IMR-90 (cell line): Measurements from ENCODE around the gene TFIP11. TPM values are rescaled to one million over a fixed set of nuclear protein-coding genes. Genes with fewer than 3 reads are reported as not detected.

Experiments used
- ATAC-seq: fragments of 200-7000 bp; cut with Tn5 transposase; 2 replicates; pipeline ENCODE4 v1.9.1; 2020; ENCODE audit warnings: low read depth, mild to moderate bottlenecking, moderate library complexity
- BruUV-seq: library from RNA; stranded (reverse); fragments of 400-500 nt; replicated peaks from 2 replicates; lab custom pipeline; 2021; lab: Mats Ljungman, UMichigan
- CTCF ChIA-PET: fragments of 300-600 bp; formaldehyde crosslinking; extraction: SDS; loops from one replicate; lab custom pipeline; 2021; ENCODE audit warnings: antibody characterized with exemption; lab: Yijun Ruan, JAX
- POLR2A ChIA-PET: fragments of 300-600 bp; sonication (Branson Sonifier 250); formaldehyde crosslinking; loops from one replicate; lab custom pipeline; 2022; ENCODE audit warnings: antibody characterized with exemption; ENCODE audit not compliant: unreplicated experiment; lab: Charles Lee
- DNase-seq: peaks from one replicate; pipeline ENCODE4 v3.0.0; 2013
- H2AFZ ChIP-seq: replicated peaks from 2 replicates; pipeline ENCODE3; 2013; ENCODE audit warnings: low read length, mild to moderate bottlenecking; ENCODE audit not compliant: poor library complexity
- H2AK5ac ChIP-seq: 2 replicates; pipeline ENCODE4 v1.6.1; 2013; ENCODE audit warnings: low read depth, low read length, inconsistent platforms
- H2AK9ac ChIP-seq: replicated peaks from 2 replicates; pipeline ENCODE3; 2013; ENCODE audit warnings: mild to moderate bottlenecking, low read depth, low read length, moderate library complexity; ENCODE audit not compliant: poor library complexity
- H2BK120ac ChIP-seq: 2 replicates; pipeline ENCODE4 v1.6.1; 2013; ENCODE audit warnings: low read depth, low read length, inconsistent platforms
- H2BK15ac ChIP-seq: 3 replicates; pipeline ENCODE4 v1.6.1; 2013; ENCODE audit warnings: low read depth, low read length, inconsistent platforms
- H2BK20ac ChIP-seq: 2 replicates; pipeline ENCODE4 v1.6.1; 2013; ENCODE audit warnings: low read depth, mild to moderate bottlenecking, inconsistent platforms, low read length, moderate library complexity
- H2BK5ac ChIP-seq: 2 replicates; pipeline ENCODE4 v1.6.1; 2013; ENCODE audit warnings: mild to moderate bottlenecking, low read depth, low read length, inconsistent platforms; ENCODE audit not compliant: poor library complexity, severe bottlenecking
- H3K14ac ChIP-seq: replicated peaks from 2 replicates; pipeline ENCODE4 v1.6.1; 2013; ENCODE audit warnings: low read depth, low read length, inconsistent platforms
- H3K18ac ChIP-seq: 2 replicates; pipeline ENCODE4 v1.6.1; 2013; ENCODE audit warnings: low read depth, low read length, control low read depth
- H3K23ac ChIP-seq: 2 replicates; pipeline ENCODE4 v1.6.1; 2013; ENCODE audit warnings: low read depth, low read length, inconsistent platforms
- H3K27ac ChIP-seq: 2 replicates; pipeline ENCODE4 v1.5.1; 2013; ENCODE audit warnings: mild to moderate bottlenecking, control low read depth, low read length; ENCODE audit not compliant: insufficient read depth
- H3K27me3 ChIP-seq: 2 replicates; pipeline ENCODE4 v1.6.1; 2013; ENCODE audit warnings: low read length; ENCODE audit not compliant: control insufficient read depth, insufficient read depth
- H3K36me3 ChIP-seq: 2 replicates; pipeline ENCODE4 v1.6.1; 2013; ENCODE audit warnings: low read length, mixed read lengths; ENCODE audit not compliant: control insufficient read depth, insufficient read depth
- H3K4ac ChIP-seq: 2 replicates; pipeline ENCODE4 v1.6.1; 2013; ENCODE audit warnings: low read depth, low read length, inconsistent platforms
- H3K4me1 ChIP-seq: 2 replicates; pipeline ENCODE4 v1.6.1; 2013; ENCODE audit warnings: low read length, mixed read lengths; ENCODE audit not compliant: control insufficient read depth, insufficient read depth
- H3K4me2 ChIP-seq: 2 replicates; pipeline ENCODE4 v1.6.1; 2013; ENCODE audit warnings: low read depth, mild to moderate bottlenecking, control low read depth, low read length, moderate library complexity
- H3K4me3 ChIP-seq: 2 replicates; pipeline ENCODE4 v1.5.1; 2013; ENCODE audit warnings: low read depth, mild to moderate bottlenecking, control low read depth, low read length, moderate library complexity; ENCODE audit not compliant: insufficient read depth
- H3K56ac ChIP-seq: 2 replicates; pipeline ENCODE4 v1.6.1; 2013; ENCODE audit warnings: low read length, inconsistent platforms; ENCODE audit not compliant: insufficient read depth; ENCODE audit errors: extremely low read depth
- H3K79me1 ChIP-seq, 2 experiments: 2 replicates each; pipeline ENCODE4 v1.6.1; 2013; ENCODE audit warnings: low read length in 2 of 2, inconsistent platforms in 1 of 2, low read depth in 1 of 2
- H3K9ac ChIP-seq: 2 replicates; pipeline ENCODE4 v1.6.1; 2013; ENCODE audit warnings: low read depth, low read length, control low read depth
- H3K9me1 ChIP-seq: 2 replicates; pipeline ENCODE4 v1.6.1; 2013; ENCODE audit warnings: low read length, inconsistent platforms; ENCODE audit not compliant: insufficient read depth
- H3K9me3 ChIP-seq: 2 replicates; pipeline ENCODE4 v1.6.1; 2013; ENCODE audit warnings: low read length; ENCODE audit not compliant: control insufficient read depth, insufficient read depth
- H4K20me1 ChIP-seq: 2 replicates; pipeline ENCODE4 v1.6.1; 2013; ENCODE audit warnings: low read length, inconsistent platforms; ENCODE audit not compliant: insufficient read depth
- H4K5ac ChIP-seq: 2 replicates; pipeline ENCODE4 v1.6.1; 2013; ENCODE audit warnings: mild to moderate bottlenecking, low read depth, low read length, control low read depth
- H4K8ac ChIP-seq, 2 experiments: 2 replicates each; pipeline ENCODE4 v1.6.1; 2013; ENCODE audit warnings: low read depth in 2 of 2, low read length in 2 of 2, control low read depth in 1 of 2, inconsistent platforms in 1 of 2
- H4K91ac ChIP-seq: 2 replicates; pipeline ENCODE4 v1.6.1; 2013; ENCODE audit warnings: low read depth, low read length, inconsistent platforms; ENCODE audit not compliant: insufficient read depth
- BHLHE40 ChIP-seq: fragments of 150-350 bp; IDR thresholded peaks from 2 replicates; pipeline ENCODE4 v1.6.1; 2016; ENCODE audit warnings: mild to moderate bottlenecking, low read depth, low read length
- CEBPB ChIP-seq: IDR thresholded peaks from 2 replicates; pipeline ENCODE4 v1.6.1; 2012; ENCODE audit warnings: low read depth, low read length, improper control_type of control experiment
- CHD1 ChIP-seq: IDR thresholded peaks from 2 replicates; pipeline ENCODE4 v1.6.1; 2012; ENCODE audit warnings: low read depth, low read length, improper control_type of control experiment
- CTCF ChIP-seq: conservative IDR thresholded peaks from 2 replicates; pipeline ENCODE4 v1.5.1; 2012; ENCODE audit warnings: mild to moderate bottlenecking, low read depth, low read length, improper control_type of control experiment
- ELK1 ChIP-seq: fragments of 150-350 bp; IDR thresholded peaks from 2 replicates; pipeline ENCODE4 v1.6.1; 2016; ENCODE audit warnings: low read depth, mild to moderate bottlenecking, low read length, moderate library complexity, borderline replicate concordance
- FOS ChIP-seq: fragments of 150-350 bp; IDR thresholded peaks from 2 replicates; pipeline ENCODE4 v1.6.1; 2016; ENCODE audit warnings: low read depth, low read length
- MAFK ChIP-seq: IDR thresholded peaks from 2 replicates; pipeline ENCODE4 v1.6.1; 2012; ENCODE audit warnings: low read depth, low read length, improper control_type of control experiment
- MXI1 ChIP-seq: IDR thresholded peaks from 2 replicates; pipeline ENCODE4 v1.6.1; 2012; ENCODE audit warnings: low read depth, mild to moderate bottlenecking, low read length, moderate library complexity, borderline replicate concordance
- POLR2A ChIP-seq: IDR thresholded peaks from 2 replicates; pipeline ENCODE4 v1.6.1; 2012; ENCODE audit warnings: mild to moderate bottlenecking, low read depth, low read length
- RCOR1 ChIP-seq: IDR thresholded peaks from 2 replicates; pipeline ENCODE4 v1.6.1; 2012; ENCODE audit warnings: mild to moderate bottlenecking, low read length, improper control_type of control experiment; ENCODE audit not compliant: insufficient replicate concordance
- RFX5 ChIP-seq: IDR thresholded peaks from 2 replicates; pipeline ENCODE4 v1.8.0; 2012; ENCODE audit warnings: low read depth, mild to moderate bottlenecking, low read length, moderate library complexity
- SMC3 ChIP-seq: fragments of 150-350 bp; IDR thresholded peaks from 2 replicates; pipeline ENCODE4 v1.6.1; 2016; ENCODE audit warnings: low read depth, mild to moderate bottlenecking, antibody characterized with exemption, low read length, moderate library complexity
- WGBS, 2 experiments: methylation state at CpG; one replicate each; pipeline versions ENCODE4 v1.1.5 to v1.1.7; 2013; ENCODE audit warnings: missing lambda C conversion rate in 2 of 2; ENCODE audit not compliant: insufficient read length in 1 of 2; ENCODE audit errors: extremely low coverage in 2 of 2; 5-methylcytosine and 5-hydroxymethylcytosine counted together
- dilution Hi-C: fragments of 300-500 bp; cut with HindIII; formaldehyde crosslinking; loops from one replicate; pipeline ENCODE4 v1.14.3; 2018; ENCODE audit warnings: low sequenced_read_pairs; ENCODE audit not compliant: unreplicated experiment
- in situ Hi-C: fragments of 300-500 bp; cut with MboI; formaldehyde crosslinking; loops from 3 replicates; pipeline ENCODE4 v1.14.3; 2019; ENCODE audit warnings: low sequenced_read_pairs, inconsistent platforms, mixed read lengths
- intact Hi-C: fragments of 100-400 bp; cut with micrococcal nuclease; formaldehyde crosslinking; loops from 2 replicates; pipeline ENCODE4 v1.10.0; 2022
- polyA plus RNA-seq, 3 experiments: library from polyadenylated mRNA; depleted of rRNA; stranded (reverse); fragments of >200 nt; gene quantifications; 2 replicates each; pipeline ENCODE4 v1.2.3, GENCODE V29; 2012; ENCODE audit warnings: low replicate concordance in 1 of 3
- total RNA-seq: library from RNA; depleted of rRNA; stranded (reverse); fragments of >200 nt; gene quantifications from 2 replicates; pipeline ENCODE4 v1.2.3, GENCODE V29; 2012

Gene TFIP11
- total and polyA plus RNA-seq, 2 of the 4 experiments (the other 2 are of a cell fraction): 22.5 to 43.2 TPM

- no peak overlapping the region for H3K4me3 ChIP-seq
- ATAC-seq: no peak
- peaks cover 6% of the 10 kb centered on the region for H3K9me1 ChIP-seq
- ChIA-PET POLR2A (no interaction called here), CTCF (no interaction called here)
- H3K27me3 ChIP-seq: no peaks in the 10 kb centered on the region
- H2BK20ac ChIP-seq: no peak overlapping the region
- DNase-seq: no peak
- no peak overlapping the region for H3K9ac ChIP-seq
- no peak for TF ChIP-seq BHLHE40
- TF ChIP-seq RCOR1: no peak
- no peak for TF ChIP-seq FOS
- no peak for TF ChIP-seq CEBPB
- TF ChIP-seq SMC3: no peak
- TF ChIP-seq MAFK: no peak
- no peak for TF ChIP-seq ELK1
- no peak for TF ChIP-seq POLR2A
- no peak for TF ChIP-seq MXI1
- TF ChIP-seq CHD1: no peak
- TF ChIP-seq RFX5: no peak
- TF ChIP-seq CTCF: no peak
- H4K5ac ChIP-seq: no peak overlapping the region
- H2BK5ac ChIP-seq: no peak overlapping the region
- no peak overlapping the region for H3K23ac ChIP-seq
- no peak overlapping the region for H3K4ac ChIP-seq
- intact Hi-C loops (no loop called here), dilution Hi-C loops (no loop called here), in situ Hi-C loops (no loop called here)
- no peaks in the 10 kb centered on the region for H3K9me3 ChIP-seq
- H4K20me1 ChIP-seq: 0 out of 2 replicates have a peak, but pooled peaks cover 2% of the 10 kb centered on the region
- no peak overlapping the region for H4K91ac ChIP-seq
- no peak overlapping the region for H3K27ac ChIP-seq
- H3K4me1 ChIP-seq: no peaks in the 10 kb centered on the region
- H4K8ac ChIP-seq: no peak overlapping the region
- H3K4me2 ChIP-seq: no peak overlapping the region
- no peak overlapping the region for H2BK120ac ChIP-seq
- no TSS peak for BruUV-seq
- H2AK5ac ChIP-seq: no peak overlapping the region
- peaks cover 0 to 7% of the 10 kb centered on the region in 2 experiments; a peak in 3 of 4 replicates for H3K79me1 ChIP-seq
- no peak overlapping the region for H2AK9ac ChIP-seq
- H3K14ac ChIP-seq: no peak overlapping the region
- no peak overlapping the region for H2AFZ ChIP-seq
- WGBS, 2 experiments: no CpG with 5 or more reads among the region's 5 CpGs
- peaks cover 63% of the 10 kb centered on the region for H3K36me3 ChIP-seq
- H3K56ac ChIP-seq: no peak overlapping the region
- no peak overlapping the region for H2BK15ac ChIP-seq
- no peak overlapping the region for H3K18ac ChIP-seq
Measured at GRCh38 chr22:26466196-26466595, 46.1 kb downstream of the TFIP11 start.
